ENCODE results near the gene OTUB2.

Gene OTUB2

GRCh38 chr14:93997916-93998870, 27.9 kb upstream of the OTUB2 start:
- FAIRE-seq: no peak

GRCh38 chr14:93998871-93999403, 27.2 kb upstream of the OTUB2 start:
- no peak for FAIRE-seq

GRCh38 chr14:93999573-93999972, 26.6 kb upstream of the OTUB2 start:
- FAIRE-seq: no peak

- FAIRE-seq: no peak
Measured at GRCh38 chr14:94000267-94000666, 25.9 kb upstream of the OTUB2 start.

GRCh38 chr14:94001016-94001415, 25.1 kb upstream of the OTUB2 start:
- no peak for FAIRE-seq

GRCh38 chr14:94001501-94002396, 24.4 kb upstream of the OTUB2 start:
- no peak for FAIRE-seq

GRCh38 chr14:94003397-94003796, 22.7 kb upstream of the OTUB2 start:
- no peak for FAIRE-seq

- no peak for FAIRE-seq
Measured at GRCh38 chr14:94004015-94004414, 22.1 kb upstream of the OTUB2 start.

- no peak for FAIRE-seq
Measured at GRCh38 chr14:94005324-94006073, 20.6 kb upstream of the OTUB2 start.

GRCh38 chr14:94008234-94008633, 17.9 kb upstream of the OTUB2 start:
- FAIRE-seq: no peak

GRCh38 chr14:94009767-94010166, 16.4 kb upstream of the OTUB2 start:
- FAIRE-seq: no peak

- no peak for FAIRE-seq
Measured at GRCh38 chr14:94010625-94011024, 15.5 kb upstream of the OTUB2 start.

- FAIRE-seq: no peak
Measured at GRCh38 chr14:94011795-94012194, 14.3 kb upstream of the OTUB2 start.

GRCh38 chr14:94014382-94014781, 11.8 kb upstream of the OTUB2 start:
- no peak for FAIRE-seq

GRCh38 chr14:94015223-94015622, 10.9 kb upstream of the OTUB2 start:
- FAIRE-seq: no peak

- FAIRE-seq: no peak
Measured at GRCh38 chr14:94016446-94016976, 9.6 kb upstream of the OTUB2 start.

GRCh38 chr14:94018308-94018707, 7.8 kb upstream of the OTUB2 start:
- FAIRE-seq: no peak

GRCh38 chr14:94019329-94019728, 6.8 kb upstream of the OTUB2 start:
- FAIRE-seq: no peak

- no peak for FAIRE-seq
Measured at GRCh38 chr14:94020267-94020666, 5.9 kb upstream of the OTUB2 start.

- no peak for FAIRE-seq
Measured at GRCh38 chr14:94021001-94021400, 5.1 kb upstream of the OTUB2 start.

- FAIRE-seq: no peak
Measured at GRCh38 chr14:94021416-94022157, 4.6 kb upstream of the OTUB2 start.
